Limb (tissue), 2 donors: ENCODE measurements around the gene PIEZO1.
A peak's percentile ranks its signal among the peaks of the same experiment; 100 is the strongest.
"Not testable (repeated sequence)": the region's sequence is repeated elsewhere in the genome, so short reads cannot be mapped to it uniquely, and the experiment has no call there.

Source experiments
- DNase-seq, 2 donors: peaks; one replicate each; pipeline ENCODE4 v3.0.0-alpha.2; 2016; ENCODE audit errors: extremely low spot score in 2 of 2

PIEZO1 gene

GRCh38 chr16:88782454-88783390, 2.3 kb downstream of the PIEZO1 start:
- peak in 1 of 2 donors; percentile 29 for DNase-seq

DNA sequence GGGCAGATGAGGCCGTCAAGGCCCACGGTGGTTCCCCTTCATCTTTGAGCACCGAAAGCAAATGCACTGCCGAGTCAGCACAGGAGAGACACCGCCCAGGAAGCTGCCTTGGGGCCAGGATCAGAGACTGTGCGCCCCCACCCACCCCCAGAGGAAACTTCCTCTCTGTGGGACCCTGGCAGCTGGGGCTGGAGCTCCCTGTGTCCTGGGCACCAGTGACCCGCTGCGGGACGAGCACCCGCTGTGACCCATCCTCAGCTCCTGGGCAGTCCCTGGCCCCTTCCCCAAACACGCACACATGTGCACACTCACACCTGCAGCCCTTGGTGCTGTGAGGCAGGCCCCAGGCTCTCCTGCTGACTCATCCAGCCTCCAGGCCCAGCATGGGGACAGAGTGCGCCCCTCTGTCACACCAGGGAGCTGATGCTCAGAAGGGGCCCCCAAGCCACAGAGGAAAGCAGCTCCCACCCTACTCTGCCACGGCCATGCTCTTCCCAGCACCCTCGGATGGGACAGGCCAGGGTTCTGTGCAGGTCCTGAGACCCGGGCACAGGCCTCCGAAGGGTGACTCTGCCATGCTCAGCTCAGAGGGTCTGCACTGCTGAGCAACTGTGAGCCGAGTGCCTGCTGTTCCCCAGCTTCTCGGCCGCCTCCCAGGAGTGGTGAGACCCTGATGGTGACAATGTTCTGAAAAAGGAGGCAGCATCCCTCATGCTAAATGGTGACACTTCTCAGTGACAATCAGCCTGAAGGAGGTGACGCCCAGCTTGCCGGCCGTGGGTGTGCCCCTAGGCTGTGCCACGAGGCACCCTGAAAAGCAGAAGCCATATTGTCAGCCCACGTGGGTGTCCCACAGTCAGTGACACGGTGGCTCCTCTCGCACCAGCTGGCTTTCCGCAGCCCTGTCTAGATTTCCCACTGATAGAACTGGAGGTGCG, 3.6 kb downstream of the PIEZO1 start:
- peak in 1 of 2 donors; percentile 29 for DNase-seq

DNA sequence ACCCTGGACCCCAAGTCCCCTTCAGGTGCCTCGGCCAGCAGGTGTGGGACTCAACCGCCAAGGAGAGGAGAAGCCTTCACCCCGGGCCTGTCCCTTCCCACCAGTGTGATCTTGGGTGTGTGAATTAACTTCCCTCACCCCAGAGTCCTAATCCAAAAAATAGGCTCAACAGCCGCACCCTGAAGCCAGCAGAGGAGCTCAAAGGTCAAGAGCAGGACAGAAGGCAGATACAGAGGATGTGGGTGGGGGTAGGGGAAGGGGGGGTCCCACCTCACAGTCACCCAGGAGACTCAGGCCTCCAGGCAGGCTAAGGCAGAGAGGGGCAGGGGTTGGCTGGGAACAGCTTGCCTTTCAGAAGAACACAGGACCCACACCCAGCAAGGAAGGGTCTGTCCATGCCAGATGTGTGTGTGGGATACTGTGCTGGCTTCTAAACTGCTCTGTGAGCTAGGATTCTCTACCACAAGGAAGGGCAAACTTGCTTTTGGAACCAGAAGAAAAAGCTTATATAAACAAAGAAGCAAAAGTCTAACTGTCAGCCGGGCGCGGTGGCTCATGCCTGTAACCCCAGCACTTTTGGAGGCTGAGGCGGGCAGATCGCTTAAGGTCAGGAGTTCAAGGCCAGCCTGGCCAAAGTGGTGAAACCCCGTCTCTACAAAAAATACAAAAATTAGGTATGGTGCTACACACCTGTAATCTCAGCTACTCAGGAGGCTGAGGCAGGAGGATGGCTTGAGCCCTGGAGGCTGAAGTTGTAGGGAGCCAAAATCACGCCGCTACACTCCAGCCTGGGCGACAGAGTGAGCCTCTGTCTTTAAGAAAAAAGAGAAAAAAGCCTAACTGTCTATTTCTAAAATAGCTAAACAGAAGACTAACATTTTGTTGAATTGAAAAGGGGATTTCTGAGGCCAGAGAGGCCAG, 4.6 kb downstream of the PIEZO1 start:
- DNase-seq = no peak

GRCh38 chr16:88779406-88780141, 5.4 kb downstream of the PIEZO1 start:
- DNase-seq = no peak

- no peak for DNase-seq
These were observed 6.4 kb downstream of the PIEZO1 start for GRCh38 chr16:88778541-88779065.

DNA sequence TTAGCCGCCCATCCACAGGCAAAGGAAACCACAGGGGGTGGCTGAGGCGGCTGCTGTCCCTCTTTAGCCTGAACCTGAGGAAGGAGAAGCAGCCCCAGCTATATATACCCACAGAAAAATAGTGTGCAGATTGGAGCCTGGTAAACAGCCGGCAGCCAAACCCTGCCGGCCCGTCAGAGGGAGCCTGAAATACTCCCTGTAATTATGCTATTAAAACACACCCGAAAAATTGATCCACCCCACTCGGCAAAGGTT, 6.8 kb downstream of the PIEZO1 start:
- DNase-seq = no peak

DNA sequence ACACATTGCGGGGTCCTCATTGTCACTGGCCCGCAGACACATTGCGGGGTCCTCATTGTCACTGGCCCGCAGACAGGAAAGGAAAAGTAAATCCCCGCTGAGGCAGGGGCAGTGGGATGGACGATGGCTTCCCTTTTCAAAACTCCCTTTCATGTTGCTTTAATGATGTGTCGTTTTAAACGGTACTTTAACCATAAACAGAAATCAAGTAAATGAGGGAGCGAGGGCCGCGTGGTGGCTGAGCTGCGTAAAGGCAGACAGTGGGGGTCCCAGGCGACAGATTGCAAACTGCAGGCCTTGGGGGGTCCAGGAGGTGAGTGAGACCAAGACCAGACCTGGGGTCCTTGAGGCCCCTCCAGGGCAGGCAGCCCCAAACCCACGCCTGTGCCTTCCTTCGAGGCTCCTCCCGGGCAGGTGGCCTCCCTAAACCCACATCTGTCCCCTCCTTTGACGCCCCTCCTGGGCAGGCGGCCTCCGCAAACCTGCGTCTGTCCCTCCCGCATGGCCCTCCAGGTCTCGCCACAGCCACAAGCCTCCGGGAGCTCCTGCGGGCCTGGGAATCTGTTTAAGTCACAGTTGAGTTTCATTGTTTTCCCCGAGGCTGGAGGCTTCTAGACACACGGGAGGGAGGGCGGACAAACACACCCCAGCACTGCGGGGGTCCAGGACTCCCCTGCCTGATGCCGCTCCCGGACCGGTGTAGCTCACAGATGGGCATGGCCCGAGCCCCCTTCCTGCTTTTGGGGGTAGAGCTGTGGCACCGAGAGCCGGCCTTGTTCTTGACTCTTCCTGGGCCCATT, 7.3 kb downstream of the PIEZO1 start:
- DNase-seq = no peak

GRCh38 chr16:88775825-88776224, 9.2 kb downstream of the PIEZO1 start:
- DNase-seq = no peak

DNA sequence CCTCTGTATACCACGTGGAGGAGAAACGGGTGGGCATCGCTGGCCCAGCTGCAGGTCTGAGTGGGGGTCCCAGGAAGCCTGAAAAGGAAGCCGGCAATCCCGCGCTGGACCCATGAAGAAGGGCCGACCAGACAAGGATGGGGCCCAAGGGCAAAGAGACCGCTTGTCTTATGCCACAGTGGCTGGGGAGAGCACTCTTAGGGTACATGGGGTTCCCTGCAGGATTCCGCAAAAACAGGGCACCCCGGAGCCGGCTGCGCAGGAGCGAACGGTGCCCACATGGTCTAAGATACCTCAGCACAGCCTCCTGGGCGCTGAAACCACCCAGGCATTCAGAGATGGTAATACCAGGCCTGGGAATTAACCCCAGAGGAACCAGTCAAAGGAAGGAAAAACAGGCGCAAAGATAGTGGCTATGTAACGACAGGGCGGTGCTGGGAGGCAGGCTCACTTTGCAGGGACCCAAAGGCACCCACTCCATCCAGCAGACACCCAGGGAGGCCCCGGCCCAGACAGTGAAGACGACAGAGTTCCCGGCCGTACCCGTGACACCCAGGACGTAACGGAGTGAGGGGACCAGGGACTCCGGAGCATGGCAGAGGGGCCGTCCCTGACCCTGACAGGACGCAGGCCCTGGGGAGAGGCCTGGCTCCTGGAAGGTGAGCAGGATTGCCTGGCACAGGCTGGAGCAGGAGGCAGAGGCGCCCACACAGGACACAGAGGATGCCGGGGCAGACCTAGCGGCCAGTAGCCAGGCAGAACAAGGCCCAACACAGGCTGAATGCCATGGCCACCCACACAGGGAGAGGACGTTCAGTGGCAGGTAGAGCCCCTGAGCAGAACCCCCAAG, 10.3 kb downstream of the PIEZO1 start:
- DNase-seq = no peak

DNA sequence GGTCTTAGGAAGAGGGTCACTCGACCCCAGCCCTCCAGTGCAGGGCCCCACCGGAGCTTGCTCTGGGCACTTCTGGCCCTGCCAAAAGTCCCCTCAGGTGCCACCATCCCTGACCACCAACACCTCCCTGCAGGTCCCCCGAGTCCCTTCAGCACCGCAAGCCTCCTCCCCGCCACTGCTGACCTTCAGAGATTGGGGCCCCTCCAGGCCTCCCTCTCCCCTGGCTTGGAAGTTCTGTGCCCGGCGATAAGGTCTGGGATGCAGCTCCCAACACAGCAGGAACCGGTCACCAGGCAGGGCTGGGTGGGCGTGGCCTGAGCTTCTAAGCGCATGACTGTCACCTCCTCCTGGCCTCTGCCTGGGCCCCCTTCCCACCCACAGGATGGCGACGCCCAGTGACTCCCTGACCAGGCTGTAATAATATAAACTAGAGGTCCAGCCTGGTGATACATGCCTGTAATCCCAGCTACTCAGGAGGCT, 11.2 kb downstream of the PIEZO1 start:
- DNase-seq = peak in 1 of 2 donors; percentile 62

GRCh38 chr16:88772871-88773811, 11.9 kb downstream of the PIEZO1 start:
- DNase-seq = peak in 1 of 2 donors; percentile 75

GRCh38 chr16:88771781-88772180, 13.2 kb downstream of the PIEZO1 start:
- DNase-seq = not testable (repeated sequence)

DNA sequence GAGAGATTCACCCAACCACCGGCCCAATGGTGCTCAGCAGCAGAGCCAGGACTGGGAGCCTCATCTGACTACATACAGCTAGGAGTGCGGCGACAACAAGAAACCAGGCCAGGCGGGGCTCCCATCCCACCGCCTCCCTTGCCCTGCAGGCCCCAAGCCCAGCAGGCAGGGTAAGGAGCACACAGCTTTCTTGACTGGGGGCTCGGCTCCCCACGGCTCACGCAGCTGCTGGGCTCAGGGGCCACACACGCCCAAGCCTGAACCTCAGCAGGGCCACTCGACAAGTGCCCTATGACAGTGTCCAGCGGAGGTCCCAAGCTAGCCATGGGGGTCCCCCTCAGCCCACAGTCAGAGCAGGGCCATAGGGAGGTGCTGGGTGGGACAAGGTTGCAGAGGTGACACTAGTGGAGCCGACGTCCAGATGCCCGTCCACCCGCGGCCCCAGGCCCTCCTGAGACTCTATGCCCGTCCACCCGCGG, 13.7 kb downstream of the PIEZO1 start:
- no peak for DNase-seq

DNA sequence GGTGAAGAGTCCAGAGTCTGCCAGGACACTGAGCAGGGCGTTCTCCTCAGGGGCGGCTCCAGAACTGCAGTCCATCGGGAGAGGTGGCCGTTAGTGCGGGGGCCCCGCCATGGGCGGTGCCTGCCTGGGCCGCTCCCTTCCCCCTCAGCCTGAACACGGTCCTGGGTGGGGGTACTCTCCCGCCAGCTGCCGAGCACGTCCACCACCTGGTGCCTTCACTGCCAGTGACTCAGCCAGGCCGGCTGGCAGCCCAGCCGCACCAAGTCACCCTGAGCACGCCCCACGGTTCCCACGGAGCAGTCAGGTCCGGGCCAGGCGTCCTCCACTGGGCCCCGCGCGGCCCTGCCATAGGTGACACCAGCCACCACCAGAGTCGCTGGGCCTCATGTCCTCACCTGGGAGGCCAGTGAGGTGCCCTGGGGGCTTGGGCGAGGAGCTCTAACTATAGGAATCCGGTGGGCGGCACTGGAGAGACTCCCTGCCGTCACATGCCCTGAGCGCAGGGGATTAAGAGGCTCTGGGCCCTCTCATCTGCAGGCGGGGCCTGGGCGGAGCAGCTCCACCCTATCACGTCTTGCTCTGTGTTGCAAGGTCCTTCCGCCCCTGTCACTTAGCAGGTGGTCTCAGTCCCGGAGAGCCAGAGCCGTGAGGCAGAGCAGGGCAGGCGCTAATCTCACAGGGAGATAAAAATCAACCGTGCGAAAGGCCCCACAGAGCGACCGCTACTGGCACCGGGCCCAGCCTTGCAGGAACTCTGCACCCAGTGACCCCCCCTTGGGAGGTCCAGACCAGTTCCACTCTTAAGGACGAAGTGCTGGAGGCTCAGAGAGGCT, 14.3 kb downstream of the PIEZO1 start:
- DNase-seq = peak in 1 of 2 donors; percentile 64

- DNase-seq = no peak
These were observed 15.2 kb downstream of the PIEZO1 start for GRCh38 chr16:88769617-88770460.
